ENCODE measurements around the gene BRINP1. TPM values are rescaled to one million over a fixed set of nuclear protein-coding genes. Genes with fewer than 3 reads are reported as not detected.

BRINP1 gene
- total and polyA plus RNA-seq, 2 donors (not counting 1 experiment from before 2014, with no cell fraction given): not detected

DNA sequence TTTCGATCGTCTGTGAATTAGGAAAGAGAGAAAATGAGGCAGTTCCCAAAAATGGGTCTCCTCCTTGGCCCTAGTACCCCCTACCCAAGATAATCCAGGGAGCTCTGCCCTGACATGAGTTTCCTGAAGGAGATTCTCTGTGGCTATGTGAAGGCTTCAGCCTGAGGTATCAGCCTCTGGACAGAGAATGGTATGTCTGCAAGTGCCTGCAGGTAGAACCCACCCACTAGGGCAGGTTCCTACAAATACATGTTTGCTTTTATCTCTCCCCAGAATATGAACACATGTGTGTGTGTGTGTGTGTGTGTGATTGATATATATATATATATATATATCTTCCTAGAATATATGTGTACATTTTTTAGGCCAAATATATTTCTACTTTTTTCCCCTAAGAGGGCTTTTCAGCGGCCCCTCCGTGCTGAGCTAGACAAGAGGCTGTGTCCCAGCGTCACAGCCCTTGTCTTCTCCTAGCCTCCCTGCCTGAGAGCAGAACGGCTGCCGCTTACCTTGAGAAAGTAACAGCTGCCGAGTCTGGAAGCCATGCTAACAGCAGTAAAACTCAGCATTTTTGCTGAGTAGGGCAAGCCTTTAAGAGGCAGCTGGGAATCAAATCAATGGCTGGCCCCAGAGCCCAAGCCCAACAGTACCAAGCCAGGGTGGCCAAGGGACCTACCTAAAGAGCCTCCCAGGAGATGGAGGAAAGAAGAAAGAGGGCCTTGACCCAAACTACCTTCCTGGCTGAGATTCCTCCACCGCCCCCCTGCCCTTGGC is 2.1 kb downstream of the BRINP1 start:
- H3K4me2 ChIP-seq (replicated peaks; ENCODE audit: low read depth, low read length, poor library complexity, severe bottlenecking): no peak overlapping the region
- no peaks in the 10 kb centered on the region for H3K36me3 ChIP-seq (replicated peaks in 1 of 2; ENCODE audit: control extremely low read depth in 1 of 2, control insufficient read depth in 1 of 2, extremely low read depth in 1 of 2, insufficient read depth in 2 of 2, low read length in 1 of 2)
- H3K4me1 ChIP-seq (ENCODE audit: control insufficient read depth in 2 of 2, insufficient read depth in 2 of 2, low read length in 2 of 2): no peaks in the 10 kb centered on the region
- ChIA-PET POLR2A (no interaction called here), CTCF (no interaction called here)
- no peak overlapping the region for H3K9ac ChIP-seq (ENCODE audit: low read length)
- no peaks in the 10 kb centered on the region for H3K79me2 ChIP-seq (ENCODE audit: control insufficient read depth, insufficient read depth, low read length)
- no peaks in the 10 kb centered on the region for H4K20me1 ChIP-seq (ENCODE audit: control insufficient read depth, insufficient read depth, low read length, poor library complexity, severe bottlenecking)
- Mint-ChIP-seq H3K9me3 (ENCODE audit: insufficient read depth) (peaks cover 3% of the 10 kb centered on the region), H3K4me3 (no peak overlapping the region), H3K27me3 (peaks cover 44% of the 10 kb centered on the region), H3K4me1 (peaks cover 4% of the 10 kb centered on the region), H3K27ac (no peak overlapping the region)
- 62% methylated on average over 4 of the region's 9 CpGs for WGBS (ENCODE audit: insufficient coverage)
- DNase-seq: no peak
- TF ChIP-seq, protein P1, sequence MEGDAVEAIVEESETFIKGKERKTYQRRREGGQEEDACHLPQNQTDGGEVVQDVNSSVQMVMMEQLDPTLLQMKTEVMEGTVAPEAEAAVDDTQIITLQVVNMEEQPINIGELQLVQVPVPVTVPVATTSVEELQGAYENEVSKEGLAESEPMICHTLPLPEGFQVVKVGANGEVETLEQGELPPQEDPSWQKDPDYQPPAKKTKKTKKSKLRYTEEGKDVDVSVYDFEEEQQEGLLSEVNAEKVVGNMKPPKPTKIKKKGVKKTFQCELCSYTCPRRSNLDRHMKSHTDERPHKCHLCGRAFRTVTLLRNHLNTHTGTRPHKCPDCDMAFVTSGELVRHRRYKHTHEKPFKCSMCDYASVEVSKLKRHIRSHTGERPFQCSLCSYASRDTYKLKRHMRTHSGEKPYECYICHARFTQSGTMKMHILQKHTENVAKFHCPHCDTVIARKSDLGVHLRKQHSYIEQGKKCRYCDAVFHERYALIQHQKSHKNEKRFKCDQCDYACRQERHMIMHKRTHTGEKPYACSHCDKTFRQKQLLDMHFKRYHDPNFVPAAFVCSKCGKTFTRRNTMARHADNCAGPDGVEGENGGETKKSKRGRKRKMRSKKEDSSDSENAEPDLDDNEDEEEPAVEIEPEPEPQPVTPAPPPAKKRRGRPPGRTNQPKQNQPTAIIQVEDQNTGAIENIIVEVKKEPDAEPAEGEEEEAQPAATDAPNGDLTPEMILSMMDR (IDR thresholded peaks at IDR 0.05): no peak
- TF ChIP-seq EZH2 (IDR thresholded peaks at IDR 0.05; ENCODE audit: borderline replicate concordance, insufficient read depth, low read depth, low read length, poor library complexity, severe bottlenecking): no peak
- no peak overlapping the region for H2AFZ ChIP-seq (ENCODE audit: insufficient read depth, low read depth, low read length, poor library complexity, severe bottlenecking)
- peaks cover 0 to 11% (median 0%) of the 10 kb centered on the region in 3 donors for H3K9me3 ChIP-seq (ENCODE audit: control extremely low read depth in 1 of 3, control insufficient read depth in 2 of 3, insufficient read depth in 1 of 3, low read length in 2 of 3)
- intact Hi-C loops (cut with micrococcal nuclease): no loop called here
- no peak overlapping the region for H3K4me3 ChIP-seq (ENCODE audit: control extremely low read depth in 1 of 5, extremely low read depth in 1 of 5, insufficient read depth in 1 of 5, low read depth in 2 of 5, low read length in 4 of 5)
- no peak overlapping the region for H3K27ac ChIP-seq (ENCODE audit: low read length in 2 of 2)
- no peak for ATAC-seq (ENCODE audit: low read depth)
- peaks cover 0 to 35% (median 20%) of the 10 kb centered on the region in 4 experiments for H3K27me3 ChIP-seq (replicated peaks in 1 of 4; ENCODE audit: control extremely low read depth in 1 of 4, control insufficient read depth in 3 of 4, insufficient read depth in 4 of 4, low read length in 3 of 4)

DNA sequence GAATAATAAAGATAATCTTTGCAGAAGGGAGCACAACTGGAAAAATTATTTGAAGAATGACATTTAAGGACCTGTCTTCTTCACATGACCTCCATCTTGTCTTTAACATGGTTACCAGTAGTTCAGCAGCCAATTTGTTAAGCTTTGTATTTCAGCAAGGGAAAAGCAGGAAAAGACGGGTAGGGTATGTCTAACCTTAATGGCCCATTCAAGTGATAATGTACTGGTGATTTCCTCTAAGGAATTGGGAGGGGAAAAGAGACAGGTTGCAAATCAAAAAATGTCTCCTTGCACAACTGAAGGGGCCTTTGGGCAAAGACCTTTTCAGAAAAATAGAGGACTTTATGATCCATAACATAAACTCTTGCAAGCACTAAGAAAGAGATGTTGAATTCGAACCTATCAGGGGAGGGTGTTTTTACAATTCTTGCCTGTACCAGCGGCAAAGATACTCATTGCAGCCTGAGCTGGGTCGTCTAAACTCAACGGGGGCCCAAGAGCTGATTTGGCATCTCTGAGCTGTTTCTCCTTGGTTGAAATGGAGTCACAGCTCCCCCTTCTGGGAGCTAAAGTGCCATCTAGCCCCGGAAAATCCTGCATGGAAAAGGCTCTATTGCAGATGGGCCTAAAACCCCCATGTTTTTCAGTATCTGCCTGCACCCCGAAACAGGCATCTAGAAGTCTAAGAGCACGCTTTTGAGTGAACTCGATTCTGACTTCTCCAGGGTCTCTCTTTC is 3.8 kb downstream of the BRINP1 start:
- peaks cover 4% of the 10 kb centered on the region for H3K4me1 Mint-ChIP-seq
- Histone ChIP-seq H3K9ac (ENCODE audit: low read length) (no peak overlapping the region), H3K4me2 (replicated peaks; ENCODE audit: low read depth, low read length, poor library complexity, severe bottlenecking) (no peak overlapping the region), H3K36me3 (replicated peaks in 1 of 2; ENCODE audit: control extremely low read depth in 1 of 2, control insufficient read depth in 1 of 2, extremely low read depth in 1 of 2, insufficient read depth in 2 of 2, low read length in 1 of 2) (no peaks in the 10 kb centered on the region), H3K4me3 (ENCODE audit: control extremely low read depth in 1 of 5, extremely low read depth in 1 of 5, insufficient read depth in 1 of 5, low read depth in 2 of 5, low read length in 4 of 5) (no peak overlapping the region), H4K20me1 (ENCODE audit: control insufficient read depth, insufficient read depth, low read length, poor library complexity, severe bottlenecking) (no peaks in the 10 kb centered on the region), H3K27me3 (replicated peaks in 1 of 4; ENCODE audit: control extremely low read depth in 1 of 4, control insufficient read depth in 3 of 4, insufficient read depth in 4 of 4, low read length in 3 of 4) (peaks cover 0 to 29% (median 18%) of the 10 kb centered on the region in 4 experiments), H3K27ac (ENCODE audit: low read length in 2 of 2) (no peak overlapping the region), H2AFZ (ENCODE audit: insufficient read depth, low read depth, low read length, poor library complexity, severe bottlenecking) (no peak overlapping the region), H3K9me3 (ENCODE audit: control extremely low read depth in 1 of 3, control insufficient read depth in 2 of 3, insufficient read depth in 1 of 3, low read length in 2 of 3) (peaks cover 0 to 9% (median 0%) of the 10 kb centered on the region in 3 donors), H3K4me1 (ENCODE audit: control insufficient read depth in 2 of 2, insufficient read depth in 2 of 2, low read length in 2 of 2) (no peaks in the 10 kb centered on the region), H3K79me2 (ENCODE audit: control insufficient read depth, insufficient read depth, low read length) (no peaks in the 10 kb centered on the region)
- ChIA-PET POLR2A (no interaction called here), CTCF (no interaction called here)
- ATAC-seq (ENCODE audit: low read depth): no peak
- DNase-seq: peak; percentile 11
- H3K9me3 Mint-ChIP-seq (ENCODE audit: insufficient read depth): peaks cover under 1% of the 10 kb centered on the region
- H3K27ac Mint-ChIP-seq: no peak overlapping the region
- TF ChIP-seq, protein P1 (IDR thresholded peaks at IDR 0.05): no peak
- no peak for TF ChIP-seq EZH2 (IDR thresholded peaks at IDR 0.05; ENCODE audit: borderline replicate concordance, insufficient read depth, low read depth, low read length, poor library complexity, severe bottlenecking)
- intact Hi-C loops (cut with micrococcal nuclease): no loop called here
- H3K4me3 Mint-ChIP-seq: no peak overlapping the region
- WGBS (ENCODE audit: insufficient coverage): 12% methylated on average over 7 of the region's 9 CpGs
- peaks cover 33% of the 10 kb centered on the region for H3K27me3 Mint-ChIP-seq
